ENCODE results near the gene INSL6.

Gene INSL6, protein sequence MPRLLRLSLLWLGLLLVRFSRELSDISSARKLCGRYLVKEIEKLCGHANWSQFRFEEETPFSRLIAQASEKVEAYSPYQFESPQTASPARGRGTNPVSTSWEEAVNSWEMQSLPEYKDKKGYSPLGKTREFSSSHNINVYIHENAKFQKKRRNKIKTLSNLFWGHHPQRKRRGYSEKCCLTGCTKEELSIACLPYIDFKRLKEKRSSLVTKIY

DNA sequence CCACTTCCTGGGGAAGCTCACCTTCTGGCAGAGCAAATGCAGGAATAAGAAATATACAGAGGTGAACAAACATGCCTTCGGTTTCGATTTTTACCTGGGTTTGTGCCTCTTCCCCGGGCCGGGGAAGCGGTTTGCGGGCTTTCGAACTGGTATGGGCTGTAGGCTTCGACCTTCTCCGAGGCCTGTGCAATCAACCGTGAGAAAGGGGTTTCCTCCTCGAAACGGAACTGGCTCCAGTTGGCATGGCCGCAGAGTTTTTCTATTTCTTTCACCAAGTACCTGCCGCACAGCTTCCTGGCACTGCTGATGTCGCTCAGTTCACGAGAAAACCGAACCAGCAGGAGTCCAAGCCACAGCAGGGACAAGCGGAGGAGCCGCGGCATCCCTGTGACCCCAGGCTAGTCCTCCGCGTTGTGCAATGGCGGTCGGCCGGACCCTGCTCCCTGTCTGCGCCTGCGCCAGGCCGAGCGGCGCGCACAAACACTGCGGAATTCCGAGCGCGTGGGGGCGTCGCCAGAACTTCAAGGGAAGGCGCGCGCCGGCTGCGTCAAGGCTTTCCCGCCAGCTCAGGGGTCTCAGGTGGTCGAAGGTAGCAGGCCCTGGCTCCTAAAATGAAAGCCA, at the start of gene INSL6:
Gene INSL6 (minus strand): TSS at position 420 of the 621 bp plus-strand sequence. CDS start 37 bp downstream, at position 383.
- DNase-seq = no peak

DNA sequence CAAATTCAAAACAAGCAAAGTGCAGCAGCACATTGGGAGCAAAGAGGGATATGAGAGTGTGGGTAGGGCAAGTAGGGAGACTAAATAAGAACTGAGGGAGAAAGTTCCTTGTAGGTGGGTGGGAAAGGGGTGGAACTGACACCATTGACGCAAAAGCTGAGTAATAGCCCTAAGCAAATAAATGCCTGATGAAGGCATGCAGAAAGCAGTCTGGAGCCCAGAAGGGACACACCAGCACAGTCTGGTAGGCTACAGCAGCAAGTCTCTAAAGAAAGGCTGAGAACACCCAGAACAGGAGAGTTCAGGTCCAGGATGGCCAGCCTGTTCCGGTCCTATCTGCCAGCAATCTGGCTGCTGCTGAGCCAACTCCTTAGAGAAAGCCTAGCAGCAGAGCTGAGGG, 45.8 kb upstream of the INSL6 start, which contains the start of gene INSL4:
Gene INSL4 (plus strand): TSS at position 208 of the 400 bp plus-strand sequence. CDS start 105 bp downstream, at position 313.
- DNase-seq = no peak

DNA sequence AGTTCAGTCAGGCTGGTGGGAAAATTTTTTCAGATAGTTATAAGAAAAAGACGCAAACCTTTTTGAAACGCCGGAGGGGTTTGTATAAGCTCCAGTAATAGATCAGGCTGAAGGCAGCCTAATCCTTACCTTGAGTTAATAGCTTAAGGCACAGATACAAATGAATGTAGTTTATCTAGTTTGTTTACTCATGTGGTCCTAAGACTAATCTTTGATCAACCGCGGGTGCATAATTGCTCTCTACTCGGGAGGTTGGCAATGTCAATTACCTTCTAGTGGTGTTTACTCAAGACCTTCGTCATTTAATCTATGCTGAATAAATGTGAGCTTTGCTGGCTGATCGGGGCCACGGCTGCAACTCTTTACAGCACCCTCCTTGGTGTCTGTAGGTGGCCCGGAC, 45.1 kb upstream of the INSL6 start:
- no peak for DNase-seq

DNA sequence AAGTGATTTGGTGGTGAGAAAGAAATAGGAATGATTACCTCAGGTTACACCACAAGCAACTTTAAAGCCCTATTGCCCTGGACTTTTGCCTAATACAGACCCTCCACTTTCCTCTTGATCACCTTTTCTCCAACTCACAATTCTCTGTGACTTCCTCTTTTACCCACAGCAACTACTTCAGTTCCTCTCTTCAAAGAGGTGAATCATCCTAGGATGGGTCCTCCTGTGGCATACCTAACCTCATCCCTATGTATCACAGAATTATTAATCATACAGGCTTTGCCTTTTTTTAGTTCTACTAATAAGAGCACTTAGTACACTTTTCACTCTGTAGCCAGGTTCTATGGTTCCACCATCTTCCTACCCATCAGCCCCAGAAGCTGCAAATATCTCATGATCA, 19.6 kb upstream of the INSL6 start:
- no peak for DNase-seq

DNA sequence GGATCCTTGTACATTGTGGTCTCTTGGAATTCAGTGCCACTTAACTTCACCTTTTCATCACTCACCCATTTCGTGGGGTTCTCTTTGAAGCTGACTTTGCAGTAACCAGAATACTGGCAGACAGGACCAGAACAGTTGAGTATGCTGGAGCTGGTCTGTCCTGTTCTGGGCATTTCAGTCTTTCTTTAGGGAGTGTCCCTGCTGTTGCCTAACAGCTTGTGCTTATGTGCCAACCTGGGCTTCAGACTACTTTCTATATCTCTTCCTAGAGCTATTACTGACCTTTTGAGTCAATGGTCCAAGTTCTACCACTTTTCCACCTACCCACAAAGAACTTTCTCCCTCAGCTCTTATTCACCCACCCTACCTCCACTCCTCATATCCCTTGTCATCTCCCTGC, 10.0 kb upstream of the INSL6 start:
- no peak for DNase-seq

DNA sequence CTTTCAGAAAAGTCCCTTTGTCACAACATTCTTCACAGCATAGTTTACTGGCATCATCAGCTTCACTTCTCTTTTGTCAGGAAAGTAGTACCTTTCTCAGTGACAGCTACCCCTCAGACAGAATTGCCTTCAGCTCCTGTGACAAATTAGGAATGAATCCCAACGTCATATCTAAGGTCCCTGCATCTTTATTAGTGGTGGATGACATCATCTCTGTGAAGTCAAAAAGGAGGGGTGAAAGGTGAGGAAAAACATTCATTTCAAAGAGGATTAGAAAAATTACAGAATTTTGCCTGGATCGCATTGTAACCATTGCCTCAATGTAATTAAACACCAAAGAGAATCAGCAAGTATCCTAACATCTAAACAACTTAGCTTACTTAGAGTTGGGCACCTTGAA, 7.9 kb upstream of the INSL6 start:
- no peak for DNase-seq

DNA sequence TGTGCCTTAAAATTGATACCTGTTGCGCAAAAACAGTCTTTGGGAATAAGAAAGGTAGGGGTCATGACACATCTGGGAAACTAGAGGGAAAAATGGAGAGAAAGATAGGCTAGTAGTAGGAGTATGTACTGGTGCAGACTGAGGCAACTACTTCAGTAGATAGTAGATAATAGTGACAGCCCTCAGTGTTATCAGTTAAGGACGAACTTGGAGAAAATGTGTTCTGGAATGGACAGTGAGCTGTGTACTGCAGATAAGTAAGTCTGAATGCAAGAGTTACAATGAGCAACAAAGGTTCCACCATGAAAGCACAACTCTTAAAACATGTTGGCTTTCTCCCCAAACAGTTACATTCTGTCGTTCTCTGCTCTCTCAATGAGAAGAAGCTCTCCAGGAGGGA, 6.5 kb upstream of the INSL6 start:
- peak; percentile 81 for DNase-seq

DNA sequence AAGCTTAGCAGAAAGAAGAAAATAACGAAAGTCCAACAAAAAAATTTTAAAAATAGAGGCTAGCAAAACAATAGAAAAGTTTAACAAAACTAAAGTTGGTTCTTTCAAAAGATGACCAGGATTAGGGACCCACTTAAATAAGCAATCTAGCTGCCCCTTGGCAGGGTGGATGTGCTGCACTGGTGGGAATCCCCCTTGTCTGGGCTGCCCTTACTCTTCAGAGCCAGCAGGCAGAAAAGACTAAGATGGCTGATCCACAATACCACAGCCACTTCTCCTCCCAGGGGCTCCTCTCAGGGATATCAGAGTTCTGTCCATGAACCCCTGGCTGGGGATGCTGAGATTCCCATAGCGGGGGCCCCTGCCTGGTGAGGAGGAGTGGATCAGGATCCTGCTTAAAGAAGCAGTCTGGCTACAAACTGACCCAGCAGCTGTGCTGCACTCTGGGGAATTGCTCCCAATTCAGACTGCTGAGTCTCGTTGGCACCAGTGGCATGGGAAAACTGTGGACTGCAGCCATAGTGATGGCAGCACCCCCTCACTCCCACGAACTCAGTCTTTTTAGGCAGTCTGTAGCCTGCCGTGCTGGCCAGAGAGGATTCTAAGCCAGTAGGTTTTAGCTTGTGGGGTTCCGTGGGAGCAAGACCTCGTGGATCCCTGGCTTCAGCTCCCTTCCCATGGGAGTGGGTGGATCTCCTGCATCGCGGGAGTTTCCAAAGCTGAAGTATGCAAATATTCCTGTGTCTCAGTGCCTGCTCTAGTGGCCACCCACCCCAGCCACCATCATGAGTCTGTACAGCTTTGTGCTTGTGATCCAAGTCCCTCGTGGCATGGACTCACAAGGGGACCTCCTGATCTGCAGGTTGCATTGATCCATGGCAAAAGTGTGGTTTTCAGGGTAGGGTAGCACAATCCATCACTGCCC, 2.9 kb upstream of the INSL6 start:
- no peak for DNase-seq

DNA sequence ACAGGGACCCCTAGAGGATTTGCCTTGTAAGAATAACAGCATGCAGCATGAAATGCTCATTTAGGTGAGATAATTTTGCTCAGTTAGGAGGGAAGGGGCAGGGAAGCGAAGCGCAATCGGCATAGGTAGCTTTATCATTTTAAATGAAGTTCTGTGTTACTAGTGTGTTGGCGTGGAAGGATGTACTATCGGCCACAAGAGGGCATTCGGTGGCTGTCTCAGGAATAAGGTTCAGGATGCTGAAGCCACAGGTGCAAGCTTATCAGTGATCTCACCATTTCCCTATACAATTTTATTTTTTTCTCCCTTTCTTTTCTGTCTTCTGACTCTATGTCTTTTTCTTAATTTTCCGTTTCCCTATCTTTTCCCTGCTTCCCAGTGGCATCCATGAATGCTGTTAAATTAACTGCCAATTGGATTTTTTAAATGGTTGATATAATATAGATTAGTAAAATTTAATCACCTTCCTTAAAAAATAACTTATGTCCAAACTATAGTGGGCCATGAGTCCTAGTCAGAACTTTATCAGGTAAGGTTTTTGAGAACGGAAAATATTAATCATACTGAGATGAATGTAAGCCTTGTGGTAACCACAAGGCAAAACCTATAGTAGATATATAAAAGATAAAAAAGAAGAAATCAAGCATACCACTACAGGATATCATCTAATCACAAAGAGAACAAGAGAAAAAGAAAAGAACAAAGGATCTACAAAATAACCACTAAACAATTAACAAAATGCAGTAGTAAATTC, 1.2 kb upstream of the INSL6 start:
- DNase-seq = peak; percentile 73

DNA sequence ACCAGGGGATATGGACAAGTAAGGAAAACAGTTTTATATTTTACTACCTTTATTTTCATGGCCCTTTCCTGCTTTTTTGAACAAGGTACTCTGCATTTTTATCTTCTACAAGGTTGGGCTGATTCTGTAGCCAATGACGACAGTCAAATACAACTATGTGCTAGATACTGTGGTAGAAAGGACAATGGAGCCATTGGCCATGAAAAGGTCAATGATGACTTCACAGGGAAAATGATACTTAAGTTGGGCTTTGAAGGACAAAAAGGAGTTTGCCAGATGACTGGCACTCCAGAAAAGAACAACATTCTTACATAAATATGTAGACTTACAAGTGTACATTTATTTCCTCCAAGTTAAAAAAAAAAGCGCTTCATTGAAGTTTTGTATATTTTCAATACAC, 663 bp downstream of the INSL6 start:
- DNase-seq = no peak

DNA sequence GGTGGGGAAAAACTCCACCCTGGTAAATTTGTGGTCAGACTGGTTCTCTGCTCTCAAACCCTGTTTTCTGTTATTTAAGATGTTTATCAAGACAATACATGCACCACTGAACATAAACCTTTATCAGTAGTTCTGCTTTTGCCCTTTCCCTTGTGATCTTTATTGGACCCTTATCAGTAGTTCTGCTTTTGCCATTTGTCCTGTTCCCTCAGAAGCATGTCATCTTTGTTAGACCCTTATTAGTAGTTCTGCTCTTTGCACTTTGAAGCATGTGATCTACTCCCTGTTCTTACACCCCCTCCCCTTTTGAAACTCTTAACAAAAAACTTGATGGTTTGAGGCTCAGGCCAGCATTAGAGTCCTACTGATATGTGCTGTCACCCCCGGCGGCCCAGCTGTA, 4.8 kb downstream of the INSL6 start:
- DNase-seq = peak; percentile 41

DNA sequence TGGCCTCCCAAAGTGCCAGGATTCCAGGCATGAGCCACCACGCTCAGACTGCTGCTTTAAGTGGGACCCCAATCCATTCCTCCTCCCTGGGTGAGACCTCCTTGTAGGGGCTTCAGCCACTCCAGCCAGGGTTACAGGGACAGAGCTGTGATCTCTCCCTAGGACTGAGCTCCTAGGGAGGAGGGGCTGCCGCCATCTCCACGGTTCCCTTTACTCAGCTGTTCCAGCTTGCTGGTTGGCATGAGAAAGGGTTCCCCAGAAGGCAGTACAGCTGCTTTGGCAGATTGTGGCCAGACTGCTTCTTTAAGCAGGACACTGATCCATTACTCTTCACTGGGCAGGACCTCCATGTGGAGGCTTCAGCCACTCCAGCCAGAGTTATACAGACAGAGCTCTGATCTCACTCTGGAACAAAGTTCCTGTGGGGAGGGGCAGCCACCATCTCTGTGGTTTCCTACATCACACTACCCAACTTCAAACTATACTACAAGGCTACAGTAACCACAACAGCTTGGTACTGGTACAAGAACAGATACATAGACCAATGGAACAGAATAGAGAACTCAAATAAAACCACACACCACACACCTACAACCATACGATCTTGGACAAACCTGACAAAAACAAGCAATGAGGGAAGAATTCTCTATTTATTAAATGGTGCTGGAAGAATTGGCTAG, 7.2 kb downstream of the INSL6 start:
- DNase-seq = no peak

DNA sequence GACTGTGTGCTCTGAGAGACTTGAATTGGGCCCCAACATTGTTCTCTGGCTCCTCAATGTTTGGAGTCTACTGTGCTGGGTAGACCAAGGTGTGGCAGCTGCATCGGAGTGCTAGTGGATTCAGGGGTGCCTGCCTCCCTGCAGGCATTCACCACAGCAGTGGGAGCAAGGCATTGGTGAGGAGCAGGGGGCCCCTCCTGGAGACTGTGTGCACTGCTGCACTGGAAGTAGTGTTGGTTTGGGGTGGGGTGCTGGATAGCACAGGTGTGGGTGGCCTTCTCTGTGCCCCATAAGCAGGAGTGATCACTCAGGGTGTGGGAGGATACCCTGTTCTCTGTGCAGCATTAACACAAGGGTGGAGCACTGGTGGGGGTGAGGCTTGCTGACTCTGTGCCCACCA, 39.2 kb downstream of the INSL6 start:
- DNase-seq = no peak

DNA sequence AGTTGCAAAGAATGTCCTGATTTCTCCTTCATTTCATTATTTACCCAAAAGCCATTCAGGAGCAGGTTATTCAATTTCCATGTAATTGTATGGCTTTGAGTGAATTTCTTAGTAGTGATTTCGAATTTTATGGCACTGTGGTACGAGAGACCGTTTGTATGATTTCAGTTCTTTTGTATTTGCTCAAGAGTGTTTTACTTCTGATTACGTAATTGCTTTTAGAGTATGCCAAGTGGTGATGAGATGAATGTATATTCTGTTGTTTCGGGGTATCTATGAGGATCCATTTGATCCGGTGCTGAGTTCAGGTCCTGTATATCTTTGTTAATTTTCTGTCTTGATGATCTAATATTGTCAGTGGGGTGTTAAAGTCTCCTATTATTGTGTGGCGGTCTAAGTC, 41.2 kb downstream of the INSL6 start:
- no peak for DNase-seq

DNA sequence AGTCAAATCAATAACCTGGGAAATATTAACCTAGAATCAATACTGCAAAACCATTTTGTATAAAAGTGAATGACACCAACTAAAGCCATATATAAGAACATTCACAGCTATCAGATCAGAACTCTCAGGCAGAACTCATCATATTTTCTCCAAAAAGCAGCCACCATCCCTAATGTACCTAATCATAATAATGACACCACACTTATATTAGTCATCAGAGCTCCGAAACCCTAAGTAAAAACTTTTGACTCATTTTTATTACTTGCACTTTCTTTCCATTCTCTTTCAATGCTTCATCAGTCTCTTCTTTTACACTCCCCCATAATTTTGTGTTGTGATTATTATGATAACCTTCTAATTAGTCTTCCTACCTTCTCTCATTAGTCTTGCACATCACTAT, 45.3 kb downstream of the INSL6 start:
- no peak for DNase-seq

DNA sequence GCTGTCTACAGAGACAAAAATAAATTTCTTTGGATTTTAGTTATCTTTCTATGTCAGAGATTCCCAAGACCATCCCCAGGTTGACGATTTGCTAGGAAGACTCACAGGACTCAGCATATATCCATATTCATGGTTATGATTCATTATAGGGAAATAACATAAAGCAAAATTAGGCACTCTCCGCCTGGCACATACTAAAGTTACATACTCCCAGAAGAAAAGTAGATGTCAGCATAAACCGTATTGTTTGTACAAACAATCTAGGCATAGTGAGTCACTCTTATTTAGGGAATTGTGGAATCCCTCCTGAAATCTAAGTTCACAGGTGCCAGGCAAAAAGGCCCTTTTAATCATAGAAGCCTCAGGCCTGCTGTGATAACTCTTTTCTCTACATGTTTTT, 62.9 kb downstream of the INSL6 start:
- no peak for DNase-seq

DNA sequence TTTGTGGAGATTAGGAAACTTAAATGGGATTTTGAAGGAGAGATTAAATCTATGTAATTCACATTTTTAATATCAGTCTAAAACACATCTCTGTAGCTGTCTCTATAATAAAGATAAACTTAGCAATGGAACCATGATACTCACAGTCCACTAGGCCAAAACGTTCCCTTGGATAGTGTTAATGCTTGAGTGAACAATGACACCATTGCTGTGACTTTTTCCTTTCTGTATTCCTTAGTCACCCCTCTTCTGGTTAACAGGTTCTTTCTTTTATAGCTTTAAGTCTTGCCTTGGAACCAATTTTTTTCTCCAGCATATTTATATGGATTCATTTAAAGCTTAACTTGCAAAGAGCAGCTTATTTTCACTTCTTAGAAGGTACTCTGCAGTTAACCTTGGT, 63.3 kb downstream of the INSL6 start:
- no peak for DNase-seq

DNA sequence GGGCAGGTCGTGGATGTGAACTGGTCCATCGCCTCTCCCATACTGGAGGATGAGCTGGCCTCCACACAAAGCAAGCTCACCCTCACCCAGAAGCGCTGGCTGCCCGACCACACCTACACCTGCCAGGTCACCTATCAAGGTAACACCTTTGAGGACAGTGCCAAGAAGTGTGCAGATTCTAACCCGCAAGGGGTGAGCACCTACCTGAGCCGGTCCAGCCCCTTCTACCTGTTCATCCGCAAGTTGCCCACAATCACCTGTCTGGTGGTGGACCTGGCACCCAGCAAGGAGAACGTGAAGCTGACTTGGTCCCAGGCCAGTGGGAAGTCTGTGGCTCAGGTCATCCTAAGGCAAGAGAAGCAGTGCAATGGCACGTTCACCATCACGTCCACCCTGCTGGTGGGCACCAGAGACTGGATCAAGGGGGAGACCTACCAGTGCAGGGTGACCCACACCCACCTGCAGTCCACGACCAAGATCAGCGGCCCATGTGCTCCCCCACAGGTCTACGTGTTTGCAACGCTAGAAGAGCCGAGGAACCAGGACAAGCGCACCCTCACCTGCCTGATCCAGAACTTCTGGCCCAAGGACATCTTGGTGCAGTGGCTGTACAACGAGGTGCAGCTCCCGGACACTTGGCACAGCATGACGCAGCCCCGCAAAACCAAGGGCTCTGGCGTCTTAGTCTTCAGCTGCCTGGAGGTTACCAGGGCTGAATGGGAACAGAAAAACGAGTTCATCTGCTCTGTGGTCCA, 71.3 kb downstream of the INSL6 start:
- no peak for DNase-seq
